CD4-positive, alpha-beta T cell treated with Interleukin-6 at 100 ng/mL for 8 hours (primary cell): Measurements from ENCODE around the gene LDLRAD4.

ENCODE experiments used
- DNase-seq: peaks from one replicate; pipeline ENCODE4 v3.0.0-alpha.2; 2020; ENCODE audit warnings: mixed read lengths, low spot score

LDLRAD4 gene

DNA sequence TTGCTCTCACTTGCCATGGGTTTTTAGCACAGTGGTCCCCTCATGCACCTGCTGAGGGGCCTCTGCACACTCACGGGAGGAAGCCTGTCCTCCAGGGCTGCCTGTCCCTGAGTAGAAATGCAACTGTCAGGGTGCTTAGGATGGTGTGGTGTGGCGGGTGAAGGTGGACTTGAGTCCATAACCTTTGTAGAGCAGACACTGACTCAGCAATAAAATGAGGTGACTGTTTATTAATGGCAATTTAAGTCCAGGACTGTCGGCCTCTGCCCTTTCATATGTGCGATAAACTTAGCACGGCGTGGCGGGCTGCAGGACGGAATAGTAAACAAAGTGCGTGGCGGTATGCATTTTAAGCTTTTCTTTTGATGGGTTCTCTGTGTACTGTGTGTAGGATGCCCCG lies 188.2 kb downstream of the LDLRAD4 start:
- DNase-seq = no peak

DNA sequence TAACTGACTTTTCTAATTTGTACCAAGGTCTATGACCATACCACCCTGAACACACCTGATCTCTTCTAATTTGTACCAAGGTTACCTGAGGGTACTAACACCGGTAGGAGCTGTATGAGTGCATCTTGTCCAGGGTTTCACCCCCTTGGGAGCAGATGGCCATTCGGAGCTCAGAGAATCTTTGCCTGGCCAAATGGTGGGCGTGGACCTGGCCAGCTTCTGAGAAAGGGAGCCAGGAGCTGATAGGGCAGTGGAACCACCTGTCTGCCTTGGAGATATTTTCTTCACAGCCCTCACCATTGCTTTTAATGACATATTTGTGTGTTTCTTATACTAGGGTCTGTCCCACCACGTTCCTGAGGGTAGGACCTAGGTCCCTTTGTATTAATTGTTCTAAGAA lies 188.9 kb downstream of the LDLRAD4 start:
- no peak for DNase-seq

DNA sequence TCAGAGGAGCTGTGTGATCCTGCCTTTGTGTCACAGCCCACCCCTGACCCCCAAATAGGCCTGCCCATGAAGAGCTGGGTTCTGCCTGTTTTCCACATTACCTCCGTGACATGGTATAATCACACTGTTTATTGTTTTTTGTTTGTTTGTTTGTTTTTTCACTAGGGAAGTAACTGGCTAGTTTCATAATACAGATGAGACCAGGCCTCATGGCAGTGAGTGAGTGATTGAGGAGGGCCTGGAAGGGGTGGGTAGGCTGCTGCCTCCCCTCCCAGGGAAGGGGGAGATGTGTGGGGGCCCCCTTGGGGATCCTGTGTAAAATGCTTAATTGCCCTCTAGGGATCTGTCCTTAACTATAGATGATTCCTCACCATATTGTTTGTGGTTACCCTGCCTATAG lies 190.5 kb downstream of the LDLRAD4 start:
- DNase-seq = no peak

DNA sequence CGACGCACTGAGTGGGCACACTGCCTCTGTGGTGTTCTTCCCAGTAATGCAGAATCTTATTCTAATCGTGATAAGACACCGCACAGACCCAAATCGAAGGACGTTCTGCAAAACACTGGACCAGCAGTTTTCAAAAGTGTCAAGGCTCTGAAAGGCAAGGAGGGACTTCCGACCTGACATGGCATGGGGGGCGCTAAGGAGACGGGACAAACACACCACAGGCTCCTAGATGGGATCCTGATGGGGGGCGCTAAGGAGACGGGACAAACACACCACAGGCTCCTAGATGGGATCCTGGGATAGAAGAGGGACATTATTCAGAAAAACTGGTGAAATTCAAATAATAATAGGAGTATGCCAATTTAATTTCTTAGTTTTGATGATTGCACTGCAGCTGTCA lies 191.4 kb downstream of the LDLRAD4 start:
- DNase-seq = no peak

DNA sequence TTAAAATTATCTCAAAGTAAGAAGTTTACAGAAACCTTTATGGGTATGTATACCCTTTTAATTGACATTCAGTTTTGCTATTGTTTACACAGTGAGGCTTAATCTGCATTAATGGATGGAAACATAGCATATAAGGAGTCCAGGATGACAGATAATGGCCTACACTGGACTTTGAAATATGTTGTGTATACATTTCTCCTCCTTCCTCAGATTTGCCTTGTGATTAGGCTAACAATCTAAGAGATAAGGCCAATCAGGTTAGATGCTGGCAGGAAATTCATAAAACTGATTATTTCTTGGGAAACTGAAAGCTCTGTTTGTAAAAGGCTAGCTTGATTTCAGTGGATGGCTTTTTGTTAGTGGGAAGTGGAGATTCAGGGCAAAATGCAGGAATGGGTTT lies 191.9 kb downstream of the LDLRAD4 start:
- no peak for DNase-seq

DNA sequence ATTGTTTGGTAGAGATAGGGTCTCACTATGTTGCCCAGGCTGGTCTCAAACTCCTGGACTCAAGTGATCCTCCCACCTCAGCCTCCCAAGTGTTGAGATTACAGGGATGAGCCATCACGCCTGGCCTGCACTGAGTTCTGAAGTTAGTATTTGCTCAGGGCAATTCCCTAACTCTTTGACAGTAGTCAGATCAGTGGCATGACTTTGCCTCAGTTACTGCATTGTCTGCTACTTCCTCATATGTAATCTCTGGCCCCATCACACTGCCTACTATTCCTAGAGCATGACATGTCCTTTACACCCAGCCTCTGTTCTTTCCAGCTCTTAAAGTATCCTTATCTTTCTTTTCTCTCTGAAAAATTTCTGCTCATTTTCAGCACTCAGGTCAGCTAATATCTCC lies 193.5 kb downstream of the LDLRAD4 start:
- no peak for DNase-seq

DNA sequence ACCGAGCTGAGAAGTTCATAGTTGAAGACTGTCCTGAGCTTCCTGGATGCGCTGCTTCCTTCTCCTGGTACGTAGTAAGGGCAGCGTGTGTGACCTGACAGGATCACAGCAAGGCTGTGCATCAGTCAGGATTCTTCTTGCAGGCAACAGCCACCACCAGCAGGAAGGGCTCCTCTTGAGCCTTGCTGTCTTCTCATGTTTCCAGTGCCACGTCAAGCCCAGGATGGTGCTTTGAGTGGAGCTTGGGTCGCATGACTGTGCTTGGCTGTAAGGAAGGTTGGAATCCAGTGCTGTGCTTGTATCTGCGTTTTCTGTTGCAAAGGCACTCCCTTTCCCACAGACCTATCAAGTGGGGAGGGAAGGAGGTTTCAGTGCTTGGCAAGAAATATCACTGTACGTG lies 194.3 kb downstream of the LDLRAD4 start:
- no peak for DNase-seq

GRCh38 chr18:13414102-13414501 lies 195.5 kb downstream of the LDLRAD4 start:
- DNase-seq = no peak

GRCh38 chr18:13414521-13414920 lies 196.0 kb downstream of the LDLRAD4 start:
- no peak for DNase-seq

GRCh38 chr18:13415736-13416135 lies 197.2 kb downstream of the LDLRAD4 start:
- DNase-seq = no peak

DNA sequence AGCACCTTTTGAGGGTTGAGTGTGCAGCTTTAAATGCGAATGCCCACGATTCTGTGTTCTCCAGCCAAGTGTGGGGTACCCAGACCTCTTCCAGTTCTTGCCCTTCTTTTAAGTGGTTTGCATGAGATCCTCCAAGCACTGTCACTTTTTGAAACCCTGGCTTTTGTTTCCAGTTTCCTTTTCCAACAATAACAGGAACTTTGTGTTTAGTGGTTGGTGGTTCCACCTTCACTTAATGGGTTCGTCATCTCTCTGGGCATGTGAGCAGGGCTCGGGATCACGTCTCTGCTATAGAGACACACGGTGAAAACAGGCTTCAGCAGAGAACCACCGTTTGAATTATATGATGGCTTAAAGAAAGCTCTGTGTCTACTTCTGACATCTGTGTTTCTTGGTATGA lies 197.6 kb downstream of the LDLRAD4 start:
- DNase-seq = no peak

GRCh38 chr18:13416848-13417247 lies 198.3 kb downstream of the LDLRAD4 start:
- DNase-seq = no peak

GRCh38 chr18:13418013-13418710 lies 199.6 kb downstream of the LDLRAD4 start:
- no peak for DNase-seq

DNA sequence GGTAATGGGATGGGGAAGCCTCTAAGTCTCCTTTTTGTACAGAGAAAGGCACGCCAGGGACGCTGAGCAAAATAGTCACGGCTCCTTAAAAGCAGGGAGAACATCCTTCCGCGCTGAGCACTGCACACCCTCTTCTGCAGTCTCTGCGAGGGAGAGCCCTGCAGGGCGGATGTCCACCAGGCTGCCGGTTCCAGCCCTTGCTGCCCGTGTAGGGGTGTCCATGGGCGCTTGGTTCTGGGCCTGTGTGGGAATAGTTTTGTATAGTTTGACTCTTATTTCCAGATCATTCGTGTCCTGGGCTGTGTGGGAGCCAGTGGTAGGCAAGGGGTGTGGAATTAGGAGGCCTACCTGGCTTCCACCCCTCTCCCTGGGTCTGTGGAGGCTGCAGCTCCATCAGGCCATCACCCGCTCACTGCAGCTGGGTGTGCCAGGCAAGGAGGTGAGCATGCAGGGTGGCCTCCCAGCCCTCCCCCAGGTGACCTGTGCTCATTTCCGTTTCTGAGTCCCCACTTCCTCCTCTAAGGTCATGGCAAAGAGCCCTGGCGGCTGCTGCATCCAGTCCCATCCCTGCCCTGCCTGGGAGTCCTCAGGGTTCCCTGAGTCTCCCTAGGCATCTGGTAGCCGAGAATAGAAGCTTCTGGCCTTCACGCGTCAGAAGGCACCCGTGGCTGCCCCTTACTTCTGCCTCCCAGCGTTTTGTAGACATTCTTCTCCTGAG lies 202.6 kb downstream of the LDLRAD4 start:
- DNase-seq = no peak

- DNase-seq = no peak
Observed at GRCh38 chr18:13422541-13423147, 204.1 kb downstream of the LDLRAD4 start.

- no peak for DNase-seq
Observed at GRCh38 chr18:13423352-13423751, 204.8 kb downstream of the LDLRAD4 start.

GRCh38 chr18:13424363-13424762 lies 205.8 kb downstream of the LDLRAD4 start:
- DNase-seq = no peak

DNA sequence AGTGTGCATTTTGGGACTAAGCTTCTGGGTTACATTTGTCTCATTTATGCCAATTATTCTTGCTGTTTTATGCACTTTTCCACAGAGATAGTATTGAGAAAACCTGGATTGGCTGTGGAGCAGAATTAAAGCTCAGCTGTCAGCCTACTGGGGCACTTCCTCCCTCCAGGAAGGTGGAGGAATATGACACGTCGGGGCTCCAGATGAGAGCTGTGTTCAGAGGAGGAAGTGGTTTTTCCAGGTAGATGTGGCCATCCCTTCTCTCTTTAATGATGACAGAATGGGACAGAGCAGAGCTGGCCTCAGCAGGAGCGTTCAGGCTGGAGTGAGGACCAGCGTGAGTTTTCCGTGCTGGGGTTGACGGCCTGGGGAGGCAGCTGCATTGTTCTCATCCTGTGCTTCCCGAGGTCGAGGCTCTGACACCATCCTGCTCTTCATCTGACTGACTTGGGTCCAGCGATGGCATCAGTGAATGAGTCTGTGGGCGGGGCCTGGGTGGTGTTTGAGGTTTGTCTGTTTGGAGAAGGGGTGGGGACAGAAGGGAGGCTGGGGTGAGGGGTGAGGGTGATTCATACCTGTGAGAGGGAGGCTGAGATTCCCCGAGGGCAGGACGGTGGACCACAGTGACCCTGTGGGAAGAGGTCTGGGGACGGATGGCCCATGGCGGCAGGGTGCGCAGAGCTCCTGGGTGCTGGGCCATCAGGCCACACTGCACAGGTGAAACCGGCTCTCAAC lies 207.0 kb downstream of the LDLRAD4 start:
- no peak for DNase-seq

DNA sequence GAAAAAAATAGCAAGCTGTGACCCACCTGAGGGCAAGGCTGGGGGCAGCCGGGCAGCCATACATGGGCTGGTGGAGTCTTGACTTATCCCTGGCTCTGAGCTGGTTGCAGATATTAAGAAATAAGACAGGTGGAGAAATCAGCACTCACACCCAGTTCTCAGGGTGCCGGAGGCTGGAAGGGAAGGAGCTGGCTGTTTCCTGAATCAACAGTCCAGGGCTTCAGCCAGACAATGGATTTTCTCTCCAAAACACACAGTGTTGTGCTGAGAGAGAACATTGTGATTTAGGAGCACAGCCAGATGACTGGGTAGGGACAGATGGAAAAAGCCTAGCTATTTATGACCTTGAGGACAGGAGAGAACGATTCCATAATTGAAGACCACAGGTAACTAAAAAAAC lies 208.8 kb downstream of the LDLRAD4 start:
- DNase-seq = no peak

GRCh38 chr18:13428319-13428718 lies 209.8 kb downstream of the LDLRAD4 start:
- no peak for DNase-seq

- no peak for DNase-seq
Observed at GRCh38 chr18:13429016-13429415, 210.5 kb downstream of the LDLRAD4 start.

DNA sequence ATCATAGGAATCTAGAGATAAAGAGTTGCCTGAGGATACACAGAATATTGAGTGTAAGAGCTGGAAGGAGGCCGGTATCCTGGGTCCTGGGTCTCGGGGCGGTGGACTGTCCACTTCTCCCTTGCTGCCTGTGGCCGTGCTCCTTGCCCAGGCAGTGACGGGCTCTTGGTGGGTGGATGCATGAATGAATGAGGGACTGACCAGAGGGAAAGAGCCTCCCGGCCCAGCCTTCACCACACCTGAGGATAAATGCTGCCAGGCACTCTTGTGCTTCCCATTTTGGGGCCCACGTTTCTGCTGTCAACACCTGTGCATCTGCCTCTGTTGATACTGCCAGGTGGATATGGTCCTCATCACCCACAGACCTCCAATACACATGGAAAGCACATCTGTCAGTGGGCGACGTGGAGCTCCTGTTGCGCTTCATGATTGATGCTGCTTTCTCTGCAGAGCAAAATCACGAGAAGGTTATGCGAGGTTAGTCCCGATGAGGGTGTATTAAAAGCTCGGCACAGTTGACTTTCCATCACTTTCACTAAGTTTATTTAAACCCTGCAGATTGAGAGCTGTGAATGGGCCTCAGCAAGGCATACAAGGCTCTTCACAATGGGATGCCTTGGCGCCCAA lies 211.4 kb downstream of the LDLRAD4 start:
- DNase-seq = no peak
